CD14-positive monocyte (primary cell): ENCODE measurements around the gene FSCN2. TPM values are rescaled to one million over a fixed set of nuclear protein-coding genes. Genes with fewer than 3 reads are reported as not detected.
A peak's percentile ranks its signal among the peaks of the same experiment; 100 is the strongest.

Source experiments
- DNase-seq, 3 donors: peaks; one replicate each; pipeline ENCODE4 v3.0.0-alpha.2; 2011 to 2022
- H2AFZ ChIP-seq: 2 replicates; pipeline ENCODE4 v1.6.0; 2012; ENCODE audit warnings: mild to moderate bottlenecking, low read depth, low read length, inconsistent platforms; ENCODE audit not compliant: insufficient read depth, poor library complexity, severe bottlenecking
- H3K27ac ChIP-seq, 2 donors: 1 replicate in 1 of 2; 2 replicates in 1 of 2; pipeline ENCODE4 v1.5.1; 2012 to 2013; ENCODE audit warnings: low read length in 2 of 2, control low read depth in 1 of 2, inconsistent platforms in 1 of 2, low read depth in 1 of 2, mild to moderate bottlenecking in 1 of 2
- H3K27me3 ChIP-seq, 2 donors: one replicate each; pipeline versions ENCODE4 v1.6.0 to v1.6.1; 2011 to 2013; ENCODE audit warnings: low read length in 2 of 2; ENCODE audit not compliant: control insufficient read depth in 2 of 2, insufficient read depth in 2 of 2
- H3K36me3 ChIP-seq, 2 donors: replicated peaks in 1 of 2; 1 replicate in 1 of 2; 2 replicates in 1 of 2; pipeline versions ENCODE4 v1.5.1 to v1.6.1; 2012 to 2013; ENCODE audit warnings: low read length in 2 of 2, control low read depth in 1 of 2, inconsistent platforms in 1 of 2, mild to moderate bottlenecking in 1 of 2; ENCODE audit not compliant: insufficient read depth in 2 of 2, control insufficient read depth in 1 of 2
- H3K4me1 ChIP-seq, 2 donors: 1 replicate in 1 of 2; 2 replicates in 1 of 2; pipeline versions ENCODE4 v1.5.1 to v1.6.1; 2012 to 2013; ENCODE audit warnings: low read length in 2 of 2, control low read depth in 1 of 2, inconsistent platforms in 1 of 2, mild to moderate bottlenecking in 1 of 2, moderate library complexity in 1 of 2; ENCODE audit not compliant: insufficient read depth in 2 of 2, control insufficient read depth in 1 of 2
- H3K4me2 ChIP-seq: replicated peaks from 2 replicates; pipeline ENCODE3; 2012; ENCODE audit warnings: low read length, moderate library complexity, mild to moderate bottlenecking; ENCODE audit not compliant: poor library complexity, severe bottlenecking; ENCODE audit errors: extremely low read depth
- H3K4me3 ChIP-seq, 3 experiments: fragments of 200-600 bp in 1 of 3; sonication (generic) in 1 of 3; replicated peaks in 1 of 3; 1 replicate in 2 of 3; 2 replicates in 1 of 3; pipeline ENCODE4 v1.5.1; 2011 to 2013; ENCODE audit warnings: low read length in 3 of 3, mild to moderate bottlenecking in 3 of 3, control low read depth in 2 of 3, low read depth in 2 of 3, inconsistent platforms in 1 of 3, moderate library complexity in 1 of 3
- H3K79me2 ChIP-seq: 2 replicates; pipeline ENCODE4 v1.6.0; 2012; ENCODE audit warnings: mild to moderate bottlenecking, control low read depth, inconsistent platforms, low read length, moderate library complexity; ENCODE audit not compliant: insufficient read depth
- H3K9ac ChIP-seq: 2 replicates; pipeline ENCODE4 v1.6.0; 2017; ENCODE audit warnings: low read length, mild to moderate bottlenecking; ENCODE audit not compliant: insufficient read depth, poor library complexity, severe bottlenecking
- H3K9me3 ChIP-seq, 2 donors: replicated peaks in 1 of 2; 1 replicate in 1 of 2; 2 replicates in 1 of 2; pipeline versions ENCODE4 v1.5.1 to v1.6.1; 2012 to 2013; ENCODE audit warnings: low read length in 2 of 2, control low read depth in 1 of 2; ENCODE audit not compliant: control insufficient read depth in 1 of 2, insufficient read depth in 1 of 2
- H4K20me1 ChIP-seq: 2 replicates; pipeline ENCODE4 v1.6.0; 2012; ENCODE audit warnings: mild to moderate bottlenecking, low read length, control low read depth, moderate library complexity; ENCODE audit not compliant: insufficient read depth
- H3K27ac Mint-ChIP-seq, 7 donors: one replicate each; pipeline ENCODE4 v1.8.0; 2020; ENCODE audit warnings: mild to moderate bottlenecking in 7 of 7, mixed read lengths in 7 of 7, moderate library complexity in 6 of 7, inconsistent platforms in 2 of 7
- H3K27me3 Mint-ChIP-seq, 3 donors: one replicate each; pipeline ENCODE4 v1.8.0; 2021 to 2022; ENCODE audit warnings: low read depth in 3 of 3, mild to moderate bottlenecking in 3 of 3, mixed read lengths in 3 of 3, moderate library complexity in 3 of 3, inconsistent platforms in 1 of 3
- H3K36me3 Mint-ChIP-seq, 2 donors: one replicate each; pipeline ENCODE4 v1.8.0; 2020; ENCODE audit warnings: mixed read lengths in 2 of 2, inconsistent platforms in 1 of 2, mild to moderate bottlenecking in 1 of 2
- H3K4me1 Mint-ChIP-seq: one replicate; pipeline ENCODE4 v1.8.0; 2020; ENCODE audit warnings: mild to moderate bottlenecking, mixed read lengths
- H3K4me3 Mint-ChIP-seq, 2 donors: one replicate each; pipeline ENCODE4 v1.8.0; 2020; ENCODE audit warnings: mild to moderate bottlenecking in 2 of 2, mixed read lengths in 2 of 2, moderate library complexity in 1 of 2
- H3K9me3 Mint-ChIP-seq, 7 donors: one replicate each; pipeline ENCODE4 v1.8.0; 2020 to 2022; ENCODE audit warnings: mixed read lengths in 7 of 7, mild to moderate bottlenecking in 6 of 7, moderate library complexity in 6 of 7, inconsistent platforms in 2 of 7
- WGBS: methylation state at CpG from one replicate; pipeline ENCODE4 v1.1.5; 2013; ENCODE audit warnings: missing lambda C conversion rate; ENCODE audit not compliant: insufficient coverage; 5-methylcytosine and 5-hydroxymethylcytosine counted together
- intact Hi-C, 2 donors: fragments of 100-400 bp; cut with micrococcal nuclease; formaldehyde crosslinking; loops; one replicate each; pipeline versions ENCODE4 v1.15.0 to v1.15.1; 2023
- polyA plus RNA-seq, 3 donors: library from polyadenylated mRNA; depleted of rRNA in 1 of 3; unstranded in 2 of 3; stranded (reverse) in 1 of 3; fragments of 300-500 nt in 2 of 3; fragments of >200 nt in 1 of 3; fragmentation: Illumina TruSeq in 2 of 3; gene quantifications; 1 replicate in 2 of 3; 2 replicates in 1 of 3; pipeline ENCODE4 v1.2.3, GENCODE V29; 2012 to 2021
- TF ChIP-seq, protein P1 (sequence below): fragments of 200-600 bp; IDR thresholded peaks from one replicate; pipeline ENCODE4 v1.8.0; 2022; ENCODE audit warnings: antibody characterized with exemption, mild to moderate bottlenecking

FSCN2 gene
- polyA plus RNA-seq, 3 donors, result 0.07 TPM; not detected in 2

DNA sequence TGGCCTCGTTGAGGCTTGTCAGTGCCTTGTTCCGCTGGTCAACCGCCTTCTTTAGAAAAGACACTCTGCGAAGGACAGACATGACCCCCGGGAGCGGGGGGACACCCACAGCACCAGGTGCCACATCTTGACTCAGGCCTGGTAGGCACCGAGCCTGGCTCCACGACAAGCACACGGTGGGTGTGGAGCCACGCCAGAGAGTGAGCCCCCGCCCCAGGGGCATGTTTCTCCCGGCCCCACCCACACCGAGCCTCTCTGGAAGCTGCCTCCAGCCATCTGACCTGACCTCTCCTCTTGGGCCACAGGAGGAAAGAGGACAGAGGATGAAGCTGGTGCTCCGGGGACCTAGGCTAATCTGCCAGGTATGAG, 19.4 kb downstream of the FSCN2 start:
- H3K79me2 ChIP-seq, result peaks cover 32% of the 10 kb centered on the region
- H3K4me2 ChIP-seq, result no peak overlapping the region
- peaks cover 11% of the 10 kb centered on the region for H3K4me1 Mint-ChIP-seq
- peaks cover 48 to 85% of the 10 kb centered on the region in 2 donors for H3K36me3 Mint-ChIP-seq
- peaks cover 72 to 77% of the 10 kb centered on the region in 2 donors for H3K36me3 ChIP-seq
- DNase-seq, result no peak
- TF ChIP-seq, protein P1, sequence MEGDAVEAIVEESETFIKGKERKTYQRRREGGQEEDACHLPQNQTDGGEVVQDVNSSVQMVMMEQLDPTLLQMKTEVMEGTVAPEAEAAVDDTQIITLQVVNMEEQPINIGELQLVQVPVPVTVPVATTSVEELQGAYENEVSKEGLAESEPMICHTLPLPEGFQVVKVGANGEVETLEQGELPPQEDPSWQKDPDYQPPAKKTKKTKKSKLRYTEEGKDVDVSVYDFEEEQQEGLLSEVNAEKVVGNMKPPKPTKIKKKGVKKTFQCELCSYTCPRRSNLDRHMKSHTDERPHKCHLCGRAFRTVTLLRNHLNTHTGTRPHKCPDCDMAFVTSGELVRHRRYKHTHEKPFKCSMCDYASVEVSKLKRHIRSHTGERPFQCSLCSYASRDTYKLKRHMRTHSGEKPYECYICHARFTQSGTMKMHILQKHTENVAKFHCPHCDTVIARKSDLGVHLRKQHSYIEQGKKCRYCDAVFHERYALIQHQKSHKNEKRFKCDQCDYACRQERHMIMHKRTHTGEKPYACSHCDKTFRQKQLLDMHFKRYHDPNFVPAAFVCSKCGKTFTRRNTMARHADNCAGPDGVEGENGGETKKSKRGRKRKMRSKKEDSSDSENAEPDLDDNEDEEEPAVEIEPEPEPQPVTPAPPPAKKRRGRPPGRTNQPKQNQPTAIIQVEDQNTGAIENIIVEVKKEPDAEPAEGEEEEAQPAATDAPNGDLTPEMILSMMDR, result no peak
- H3K9me3 Mint-ChIP-seq, result peaks cover 0 to 2% (median 0%) of the 10 kb centered on the region in 7 donors
- no peak overlapping the region for H3K4me3 ChIP-seq
- no peak overlapping the region for H2AFZ ChIP-seq
- H3K4me1 ChIP-seq, result peaks cover 11 to 14% of the 10 kb centered on the region in 2 donors
- no peak overlapping the region for H3K27ac Mint-ChIP-seq
- H3K9me3 ChIP-seq, result no peaks in the 10 kb centered on the region
- H3K9ac ChIP-seq, result no peak overlapping the region
- WGBS, result 96% methylated on average over 14 of the region's 14 CpGs
- peaks cover 0 to 1% (median 0%) of the 10 kb centered on the region in 3 donors for H3K27me3 Mint-ChIP-seq
- no peak overlapping the region for H3K4me3 Mint-ChIP-seq
- no peak overlapping the region for H3K27ac ChIP-seq
- intact Hi-C loops, result no loop called here
- H3K27me3 ChIP-seq, result no peaks in the 10 kb centered on the region
- H4K20me1 ChIP-seq, result peaks cover 15% of the 10 kb centered on the region

DNA sequence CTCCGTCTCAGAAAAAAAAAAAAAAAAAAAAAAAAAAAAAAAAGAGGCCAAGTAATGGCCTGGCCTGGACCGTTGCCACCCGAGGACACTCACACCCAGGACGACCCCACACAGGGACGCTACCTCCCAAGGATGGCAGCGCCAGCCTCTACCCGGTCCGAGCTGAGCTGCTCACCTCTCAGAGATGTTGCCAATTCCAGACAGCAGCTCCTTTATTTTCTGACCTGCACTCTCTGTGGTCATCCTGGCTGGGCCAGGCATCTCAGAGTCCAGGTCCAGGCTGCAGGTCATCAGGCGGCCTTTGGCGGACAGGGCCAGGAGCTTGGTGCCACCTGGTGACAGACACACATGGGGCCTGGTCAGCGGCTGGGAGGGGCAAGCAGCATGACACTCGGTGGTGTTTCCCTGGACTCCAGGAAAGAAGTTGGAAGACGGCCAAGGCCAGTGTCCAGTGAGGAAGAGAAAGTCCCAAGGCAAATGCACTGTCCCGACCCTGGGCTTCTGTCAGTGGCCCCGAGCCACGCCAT, 20.9 kb downstream of the FSCN2 start:
- Histone ChIP-seq H3K4me3 (no peak overlapping the region), H3K4me2 (no peak overlapping the region), H4K20me1 (peaks cover 23% of the 10 kb centered on the region), H3K9ac (no peak overlapping the region), H3K36me3 (peaks cover 58 to 62% of the 10 kb centered on the region in 2 donors), H3K27me3 (no peaks in the 10 kb centered on the region), H3K79me2 (peaks cover 42% of the 10 kb centered on the region), H3K9me3 (no peaks in the 10 kb centered on the region), H3K4me1 (peaks cover 23 to 29% of the 10 kb centered on the region in 2 donors), H2AFZ (no peak overlapping the region), H3K27ac (no peak overlapping the region)
- TF ChIP-seq, protein P1, result no peak
- Mint-ChIP-seq H3K27ac (peak overlapping the region in 1 of 7 donors; percentile 37), H3K27me3 (peaks cover 0 to 1% (median 0%) of the 10 kb centered on the region in 3 donors), H3K4me1 (peaks cover 22% of the 10 kb centered on the region), H3K36me3 (peaks cover 37 to 70% of the 10 kb centered on the region in 2 donors), H3K9me3 (peaks cover 0 to 2% (median 0%) of the 10 kb centered on the region in 7 donors), H3K4me3 (peak overlapping the region in 1 of 2 donors; percentile 48)
- WGBS, result 97% methylated on average over 16 of the region's 16 CpGs
- DNase-seq, result no peak
- intact Hi-C loops, result no loop called here
